Loucy (cell line): ENCODE measurements around the gene ITGA5.

Source experiments
- EZH2phosphoT487 ChIP-seq: fragments of 200-600 bp; IDR thresholded peaks from 2 replicates; pipeline ENCODE4 v1.6.1; 2018; ENCODE audit warnings: antibody characterized with exemption, mild to moderate bottlenecking, moderate library complexity, borderline replicate concordance
- TF ChIP-seq, protein P1 (sequence below): fragments of 200-600 bp; sonication (generic); conservative IDR thresholded peaks from 2 replicates; pipeline ENCODE4 v1.5.1; 2014; ENCODE audit warnings: mild to moderate bottlenecking, antibody characterized with exemption, low read length

DNA sequence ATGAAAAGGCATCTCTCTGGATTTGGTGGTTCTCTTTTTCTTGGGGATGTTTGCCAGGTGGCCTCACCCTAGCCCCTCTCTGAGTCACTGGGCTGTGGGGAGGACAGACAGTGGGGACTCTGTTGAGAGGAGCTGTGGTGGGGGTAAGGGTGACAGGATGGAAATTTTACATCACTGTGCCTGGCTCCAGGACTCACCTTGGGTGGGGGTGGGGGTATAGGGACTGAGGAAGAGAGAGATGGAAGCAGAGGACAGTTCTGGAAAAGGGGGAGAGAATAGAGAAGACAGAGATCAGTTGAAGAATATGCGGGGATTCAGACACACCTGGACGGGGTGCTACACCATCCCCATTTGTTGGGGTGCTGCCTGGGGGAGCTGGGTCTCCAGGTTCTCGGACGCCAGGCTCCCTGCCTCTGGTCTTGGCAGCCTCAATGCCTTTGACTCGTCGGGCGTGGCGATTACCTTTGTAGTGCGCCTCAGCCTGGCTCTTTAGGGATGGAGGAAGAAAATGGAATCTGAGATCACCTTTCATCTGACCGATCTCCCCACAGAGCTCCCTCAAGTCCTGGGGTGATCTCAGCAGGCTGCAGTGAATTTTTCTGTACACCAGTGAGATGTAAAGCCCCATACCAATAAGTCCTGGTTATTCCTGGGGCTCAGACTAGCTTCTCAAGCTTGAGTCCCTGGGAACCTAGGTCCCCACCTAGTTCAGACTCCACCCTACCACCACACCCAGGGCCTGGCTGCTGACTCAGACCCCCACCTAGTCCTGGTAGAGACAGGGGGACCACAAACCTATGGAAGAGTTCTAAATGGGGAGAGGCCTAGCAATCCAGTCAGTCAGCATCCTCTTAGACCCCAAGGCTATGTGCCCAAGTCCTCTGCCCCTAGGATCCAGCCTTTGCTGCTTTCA, 45.2 kb downstream of the ITGA5 start:
- TF ChIP-seq, protein P1, sequence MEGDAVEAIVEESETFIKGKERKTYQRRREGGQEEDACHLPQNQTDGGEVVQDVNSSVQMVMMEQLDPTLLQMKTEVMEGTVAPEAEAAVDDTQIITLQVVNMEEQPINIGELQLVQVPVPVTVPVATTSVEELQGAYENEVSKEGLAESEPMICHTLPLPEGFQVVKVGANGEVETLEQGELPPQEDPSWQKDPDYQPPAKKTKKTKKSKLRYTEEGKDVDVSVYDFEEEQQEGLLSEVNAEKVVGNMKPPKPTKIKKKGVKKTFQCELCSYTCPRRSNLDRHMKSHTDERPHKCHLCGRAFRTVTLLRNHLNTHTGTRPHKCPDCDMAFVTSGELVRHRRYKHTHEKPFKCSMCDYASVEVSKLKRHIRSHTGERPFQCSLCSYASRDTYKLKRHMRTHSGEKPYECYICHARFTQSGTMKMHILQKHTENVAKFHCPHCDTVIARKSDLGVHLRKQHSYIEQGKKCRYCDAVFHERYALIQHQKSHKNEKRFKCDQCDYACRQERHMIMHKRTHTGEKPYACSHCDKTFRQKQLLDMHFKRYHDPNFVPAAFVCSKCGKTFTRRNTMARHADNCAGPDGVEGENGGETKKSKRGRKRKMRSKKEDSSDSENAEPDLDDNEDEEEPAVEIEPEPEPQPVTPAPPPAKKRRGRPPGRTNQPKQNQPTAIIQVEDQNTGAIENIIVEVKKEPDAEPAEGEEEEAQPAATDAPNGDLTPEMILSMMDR: no peak
- TF ChIP-seq EZH2phosphoT487: no peak
